GM19324 (cell line): ENCODE data around the gene CNTD1.

Experiments
- ATAC-seq: cut with Tn5 transposase; IDR thresholded peaks from one replicate; pipeline ENCODE4 v1.9.1; 2021; ENCODE audit warnings: mild to moderate bottlenecking, moderate library complexity; ENCODE audit not compliant: unreplicated experiment, low FRiP score

The CNTD1 gene

DNA sequence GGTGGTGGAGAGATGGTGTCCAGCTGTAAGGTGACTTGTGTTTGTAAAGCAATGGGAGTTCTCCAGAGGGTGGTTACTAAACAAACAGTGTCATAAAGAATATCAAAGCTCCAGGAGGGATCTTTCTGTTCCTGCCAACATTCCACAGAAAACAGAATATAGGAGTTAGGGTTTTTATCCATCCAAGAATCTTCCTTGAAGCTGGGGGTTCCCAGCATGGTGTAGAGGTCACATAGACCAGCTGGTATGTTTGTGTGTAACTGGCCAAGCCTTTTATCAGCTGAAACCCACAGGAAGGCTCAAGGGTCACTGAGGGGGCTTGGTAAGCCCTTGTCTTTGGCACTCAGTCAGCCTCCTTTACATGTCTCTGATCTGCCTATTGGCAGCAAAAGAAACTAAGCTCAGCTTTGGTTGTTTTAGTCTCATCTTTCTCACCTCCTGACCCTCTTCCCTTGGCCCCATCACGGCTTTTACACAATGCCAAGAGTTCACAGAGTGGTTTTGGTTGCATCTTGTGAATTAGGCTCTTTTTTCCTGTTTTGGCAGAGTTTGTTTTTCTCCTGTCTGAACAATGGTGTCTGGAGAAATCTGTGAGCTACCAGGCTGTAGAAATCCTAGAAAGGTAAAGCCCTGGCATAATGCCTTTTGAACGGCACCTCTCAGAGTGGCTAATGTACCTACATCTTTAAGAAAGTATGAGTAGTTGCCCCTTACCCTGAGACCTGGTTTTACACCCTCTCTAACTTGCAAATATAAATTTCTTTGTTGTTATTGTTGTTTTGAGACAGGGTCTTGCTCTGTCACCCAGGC lies 4.6 kb downstream of the CNTD1 start:
- no peak for ATAC-seq

DNA sequence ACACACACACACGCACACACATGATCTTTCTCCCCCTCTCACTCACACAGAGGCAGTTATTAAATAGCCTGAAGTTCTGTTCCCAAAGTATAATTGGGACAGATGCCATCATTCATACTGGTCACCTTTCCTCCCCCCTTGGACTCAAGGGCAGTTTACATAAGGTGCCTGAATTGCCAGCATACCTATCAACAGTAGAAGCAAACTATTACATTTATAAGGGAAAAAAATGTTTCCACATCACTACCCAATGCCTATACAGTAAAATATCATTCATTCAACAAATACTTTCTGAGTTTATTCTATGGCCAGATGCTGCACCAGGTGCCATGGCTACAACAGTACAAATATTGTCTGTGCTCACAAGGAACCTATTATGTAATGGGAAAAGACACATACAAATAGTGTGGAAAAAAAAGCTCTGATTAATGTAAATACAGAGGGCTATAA lies 6.3 kb downstream of the CNTD1 start:
- ATAC-seq: no peak

DNA sequence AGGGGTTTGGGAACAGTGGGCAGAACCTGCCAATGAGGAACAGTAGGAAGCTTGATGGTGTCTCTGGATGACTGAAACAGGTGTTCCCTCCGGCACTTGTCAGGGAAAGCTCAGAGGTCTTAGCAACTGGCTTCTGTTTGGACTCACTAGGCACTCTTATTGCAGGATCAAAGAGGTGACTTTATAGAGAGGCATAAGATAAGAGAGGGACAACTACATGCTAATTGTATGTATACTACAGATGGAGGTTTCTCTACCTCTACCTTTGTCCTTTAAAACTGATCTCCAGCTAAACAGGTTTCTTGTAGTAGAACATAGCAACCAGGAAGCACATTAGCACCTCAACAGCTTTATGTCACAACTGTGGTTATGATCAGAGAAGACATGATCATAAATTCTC lies 7.6 kb downstream of the CNTD1 start:
- ATAC-seq: no peak

DNA sequence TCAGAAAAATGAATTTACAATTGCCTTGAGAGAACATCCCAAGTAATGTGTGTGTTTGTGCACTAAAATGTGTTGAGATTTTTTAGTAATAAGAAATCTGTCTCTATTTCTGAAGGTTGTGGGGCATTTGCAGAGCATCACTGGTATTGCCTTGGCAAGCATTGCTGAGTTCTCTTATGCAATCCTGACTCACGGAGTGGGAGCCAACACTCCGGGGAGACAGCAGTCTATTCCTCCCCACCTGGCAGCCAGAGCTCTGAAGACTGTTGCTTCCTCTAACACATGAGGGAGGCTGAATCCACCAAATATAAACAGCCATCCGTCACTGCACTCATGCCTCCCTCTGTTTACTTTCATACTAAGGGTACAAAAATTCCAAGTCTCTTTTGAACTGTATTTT lies 10.6 kb downstream of the CNTD1 start:
- ATAC-seq: no peak

DNA sequence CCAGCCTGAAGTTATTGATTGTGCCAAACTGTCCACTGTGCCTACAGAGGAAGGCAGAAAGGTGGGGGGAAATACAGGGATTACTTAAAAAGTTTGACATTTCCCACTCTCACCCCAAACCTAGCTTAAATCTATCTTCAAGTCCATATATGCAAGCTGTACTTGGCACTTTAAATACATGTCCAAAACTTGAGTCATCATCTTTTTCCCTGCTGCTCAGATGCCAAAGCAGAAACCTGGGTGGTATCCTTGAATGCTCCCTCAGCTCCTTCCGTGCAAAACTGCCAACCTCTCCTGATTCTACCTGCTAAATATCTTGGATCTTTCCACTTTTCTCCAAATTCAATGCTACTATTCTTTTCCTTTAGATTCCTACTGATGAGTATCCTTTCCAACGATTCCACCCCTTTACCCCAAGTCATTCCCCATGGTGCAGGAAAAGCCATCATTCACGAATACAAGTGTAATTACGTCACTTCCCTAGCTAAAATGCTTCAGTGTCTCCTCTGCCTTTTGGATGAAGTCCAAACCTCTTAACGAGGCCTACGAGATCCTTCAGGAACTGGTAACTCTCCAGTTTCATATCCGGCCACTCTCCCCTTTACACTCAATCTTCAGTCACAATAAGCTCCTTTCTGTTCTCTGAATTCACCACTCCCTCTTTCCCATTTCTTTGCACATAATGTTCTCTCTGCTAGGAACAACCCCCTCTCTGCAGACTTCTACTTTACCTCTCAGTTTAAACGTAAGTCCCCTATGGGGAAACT lies 16.2 kb downstream of the CNTD1 start:
- no peak for ATAC-seq

DNA sequence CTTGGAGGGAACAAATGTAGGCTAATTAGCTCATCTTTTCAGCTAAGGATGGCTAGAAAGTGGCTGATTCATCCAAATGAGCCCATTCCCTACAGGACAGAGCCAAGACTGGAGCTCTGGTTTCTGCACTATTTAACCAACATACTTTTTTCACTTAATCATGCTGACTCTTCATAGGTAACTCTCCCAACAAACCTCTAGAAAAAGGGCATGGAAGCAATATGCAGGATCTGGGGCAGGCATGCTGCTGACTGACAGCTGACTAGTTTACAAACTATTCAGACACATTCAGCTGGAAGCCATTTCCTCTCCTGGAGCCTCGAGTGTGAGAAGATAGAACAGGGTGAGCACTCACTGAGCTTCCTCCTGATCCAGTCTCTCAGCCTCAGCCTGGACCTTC lies 19.2 kb downstream of the CNTD1 start:
- no peak for ATAC-seq

DNA sequence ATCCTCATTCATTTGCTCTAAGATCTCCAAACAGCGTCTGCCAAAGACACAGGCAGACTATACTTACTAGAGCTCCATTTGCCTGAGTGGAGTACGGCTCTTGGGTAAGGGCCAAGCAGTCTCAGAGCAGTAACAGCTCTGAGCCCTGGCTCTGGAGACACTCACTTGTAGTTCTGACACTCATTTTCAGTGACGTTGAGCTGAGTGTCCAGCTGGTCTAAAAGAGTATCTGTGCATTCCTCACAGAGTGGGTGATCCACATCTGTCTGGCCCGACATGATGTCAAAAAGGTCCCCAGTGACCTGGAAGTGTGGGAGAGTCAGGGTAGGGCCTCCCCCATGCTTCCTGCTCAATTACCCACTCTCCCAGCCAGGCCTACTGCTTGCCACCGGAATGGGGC lies 19.7 kb downstream of the CNTD1 start:
- no peak for ATAC-seq

DNA sequence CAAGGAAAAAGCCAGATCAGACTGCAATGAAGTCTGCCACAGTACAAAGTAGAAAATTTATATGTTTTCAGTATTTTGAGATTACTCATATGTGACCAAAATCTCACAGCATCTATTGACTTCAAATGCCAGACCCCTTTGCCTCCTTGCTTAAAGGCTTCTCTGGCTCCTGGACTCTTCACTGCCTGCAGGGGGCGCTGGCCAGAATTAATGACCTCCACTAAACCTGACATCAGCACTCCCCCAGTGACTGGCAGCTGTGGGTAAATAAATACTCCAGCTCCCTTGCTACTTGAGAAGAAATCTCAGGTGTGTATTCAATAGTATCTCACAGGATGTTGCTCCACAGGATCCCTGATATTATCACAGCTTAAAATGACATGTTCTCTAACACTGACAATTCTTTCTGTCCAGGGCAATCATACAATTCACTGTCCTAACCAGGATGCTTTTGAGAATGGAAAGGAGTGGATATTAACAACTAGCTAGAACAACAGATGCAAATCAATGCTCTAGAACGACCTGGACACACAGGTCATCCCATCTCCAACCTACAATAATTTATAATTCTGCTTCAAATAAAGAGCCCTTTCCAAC lies 21.4 kb downstream of the CNTD1 start:
- no peak for ATAC-seq

DNA sequence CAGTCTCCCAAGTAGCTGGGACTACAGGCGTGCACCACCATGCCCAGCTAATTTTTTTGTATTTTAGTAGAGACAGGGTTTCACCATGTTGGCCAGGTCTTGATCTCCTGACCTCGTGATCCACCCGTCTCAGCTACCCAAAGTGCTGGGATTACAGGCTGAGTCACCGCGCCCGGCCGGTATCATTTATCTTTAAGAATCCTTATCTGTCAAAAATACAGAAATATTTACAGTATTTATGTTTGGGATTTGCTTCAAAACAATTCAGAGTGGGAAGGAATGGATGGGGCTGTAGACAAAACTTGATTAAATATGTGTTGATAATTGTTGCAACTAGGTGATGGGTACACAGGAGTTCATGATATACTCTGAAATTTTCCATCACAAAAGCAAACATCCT lies 22.5 kb downstream of the CNTD1 start:
- ATAC-seq: no peak

DNA sequence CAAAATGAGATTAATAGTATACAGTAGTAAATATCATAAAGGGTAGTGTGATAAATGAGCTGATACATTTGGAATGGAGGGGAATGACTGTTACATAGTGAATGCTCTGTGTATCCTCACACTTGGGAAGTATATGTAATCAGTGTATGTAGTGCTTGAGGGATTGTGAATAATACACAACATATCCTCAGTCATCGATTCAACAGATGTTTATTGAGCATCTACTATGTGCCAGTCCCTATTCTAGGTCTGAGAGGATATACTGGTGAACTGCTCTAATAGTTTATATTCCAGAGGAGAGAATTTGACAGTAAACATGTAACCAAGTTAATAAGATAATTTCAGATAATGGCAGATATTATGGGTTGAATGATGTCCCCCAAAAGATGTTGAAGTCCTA lies 28.8 kb downstream of the CNTD1 start:
- no peak for ATAC-seq

DNA sequence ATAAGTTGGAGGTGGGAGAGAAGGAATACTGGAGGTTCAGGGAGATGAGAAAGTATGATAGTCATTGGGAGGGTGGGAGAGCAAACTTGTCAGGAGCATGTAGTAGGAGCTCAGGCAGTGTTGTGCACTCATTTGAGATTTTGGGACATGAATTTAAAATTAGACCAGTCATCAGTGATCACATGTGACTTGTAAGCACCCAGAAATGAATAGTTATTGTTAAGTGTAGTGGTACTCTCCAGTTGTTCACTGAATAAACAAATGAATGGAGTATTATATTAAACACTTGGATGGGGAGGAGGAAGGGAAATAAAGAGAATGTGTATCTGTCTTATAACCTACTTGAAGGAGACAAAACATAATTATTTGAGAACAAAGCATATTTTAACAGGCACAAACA lies 32.3 kb downstream of the CNTD1 start:
- ATAC-seq: no peak

DNA sequence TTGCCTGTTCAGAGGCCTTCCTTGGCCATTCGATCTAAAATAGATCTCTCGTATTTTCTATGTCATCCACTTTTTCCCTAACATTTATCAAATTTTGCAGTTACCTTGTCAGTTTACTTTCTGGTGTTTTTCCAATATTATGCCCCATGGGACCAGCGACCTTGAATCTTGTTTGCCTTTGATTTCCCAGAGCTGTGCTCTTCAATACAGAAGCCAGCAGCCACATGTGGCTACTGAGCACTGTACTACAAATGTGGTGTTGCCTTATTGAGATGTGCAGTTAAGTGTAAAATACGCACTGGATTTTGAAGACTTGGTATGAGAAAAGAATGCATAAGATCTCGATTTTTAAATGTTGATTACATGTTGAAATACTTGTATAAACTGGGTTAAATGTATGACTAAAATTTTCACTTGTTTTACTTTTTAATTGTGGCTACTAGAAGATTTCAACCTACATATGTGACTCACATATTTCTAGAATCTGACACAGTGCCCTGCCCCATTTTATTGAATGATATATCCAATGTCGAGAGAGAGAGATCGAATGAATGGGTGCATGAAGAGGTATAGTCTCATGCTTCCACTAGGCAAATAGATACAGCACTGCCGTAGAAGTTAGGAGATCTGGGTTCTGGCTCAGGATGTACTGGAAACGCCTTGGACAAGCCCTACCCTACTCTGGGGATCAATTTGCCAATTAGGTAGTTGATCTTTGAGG lies 33.7 kb downstream of the CNTD1 start:
- no peak for ATAC-seq

DNA sequence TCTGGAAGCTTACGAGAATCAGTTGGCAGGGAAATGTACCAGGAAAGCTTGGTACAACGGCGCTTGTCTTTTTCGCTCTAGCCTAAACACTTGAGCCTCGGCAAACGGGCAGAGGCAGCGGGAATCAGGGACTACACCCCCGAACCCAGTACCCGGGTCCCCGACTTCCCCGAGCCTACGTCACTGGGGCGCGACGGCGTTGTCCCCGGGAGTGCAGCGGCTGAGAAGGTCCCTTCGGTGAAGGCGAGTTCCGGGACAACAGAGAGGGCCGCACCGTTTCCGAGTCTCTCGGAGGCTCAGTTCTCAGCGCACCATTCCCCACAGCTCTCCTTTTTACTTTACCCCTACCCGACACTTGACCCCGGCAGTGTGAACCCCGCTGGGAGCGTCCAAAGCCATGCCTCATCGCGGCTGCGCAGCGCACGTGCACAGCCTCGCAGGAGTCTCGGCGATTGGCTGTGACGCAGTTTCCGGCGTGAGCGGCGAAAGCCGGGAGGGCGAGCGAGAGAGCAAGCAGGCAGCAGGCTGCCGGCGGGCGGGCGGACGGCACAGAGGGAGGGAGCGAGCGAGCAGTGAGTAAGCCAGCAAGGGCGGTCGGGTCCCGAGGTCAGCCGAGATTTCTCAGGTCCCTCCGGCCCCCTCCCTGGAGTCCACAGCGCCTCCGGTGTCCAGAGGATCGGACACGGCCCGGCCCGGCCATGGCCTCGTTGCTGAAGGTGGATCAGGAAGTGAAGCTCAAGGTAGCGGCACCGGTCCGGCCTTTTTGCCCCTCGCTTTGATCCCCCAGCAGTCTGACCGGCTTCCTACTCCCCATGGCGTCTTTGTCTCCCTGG lies 34.5 kb downstream of the CNTD1 start, which contains the start of gene PSME3:
Gene PSME3, plus strand, starts transcription at position 464 of the 833 bp plus-strand sequence. Its CDS starts 235 bp downstream, at position 699.
- peak; percentile 89 for ATAC-seq

DNA sequence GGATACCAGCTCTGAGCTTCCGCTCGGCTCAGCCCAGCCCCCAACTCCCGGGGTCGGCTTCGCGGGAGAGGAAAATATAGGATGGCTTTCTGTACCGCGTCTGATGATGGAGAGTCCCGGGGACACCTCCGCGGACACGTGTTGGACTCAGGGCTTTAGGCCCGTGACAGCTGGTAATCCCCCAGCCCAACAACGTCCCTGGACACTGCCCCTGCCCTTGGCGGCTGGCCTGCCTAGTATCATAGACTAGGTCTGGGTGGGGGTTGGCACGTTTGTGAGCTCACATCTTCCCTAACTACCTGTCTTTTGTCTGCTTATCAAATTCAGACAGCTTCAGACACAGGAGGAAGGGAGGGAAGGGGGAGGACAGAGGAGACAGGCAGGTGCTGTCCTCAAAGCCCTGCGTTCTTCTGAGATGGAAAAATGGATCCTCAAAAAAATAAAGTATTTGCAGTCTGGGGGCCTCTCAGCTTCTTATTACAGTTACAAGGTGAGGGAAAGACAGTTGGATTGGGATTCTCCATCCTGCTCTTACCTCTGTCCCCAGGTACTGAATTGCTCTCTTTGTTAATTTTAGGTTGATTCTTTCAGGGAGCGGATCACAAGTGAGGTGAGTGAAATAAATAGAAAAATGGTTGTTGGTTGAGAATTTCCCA lies 35.2 kb downstream of the CNTD1 start:
- no peak for ATAC-seq

DNA sequence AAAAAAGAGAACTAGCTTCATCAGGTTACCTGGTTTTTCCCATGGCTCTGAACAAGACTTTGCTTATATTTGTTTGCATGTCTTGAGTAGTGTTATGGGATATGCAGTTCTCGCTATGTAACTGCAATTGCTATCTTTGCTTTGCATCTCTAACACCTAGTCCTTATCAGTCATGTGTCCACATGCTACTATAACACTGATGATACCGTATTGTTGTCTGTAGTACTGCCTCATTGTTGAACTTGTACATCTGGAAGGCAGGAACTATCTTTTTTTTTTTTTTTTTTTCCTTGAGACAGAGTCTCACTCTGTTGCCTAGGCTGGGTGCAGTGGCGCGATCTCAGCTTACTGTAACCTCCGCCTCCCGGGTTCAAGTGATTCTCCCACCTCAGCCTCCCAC lies 37.1 kb downstream of the CNTD1 start:
- ATAC-seq: no peak

DNA sequence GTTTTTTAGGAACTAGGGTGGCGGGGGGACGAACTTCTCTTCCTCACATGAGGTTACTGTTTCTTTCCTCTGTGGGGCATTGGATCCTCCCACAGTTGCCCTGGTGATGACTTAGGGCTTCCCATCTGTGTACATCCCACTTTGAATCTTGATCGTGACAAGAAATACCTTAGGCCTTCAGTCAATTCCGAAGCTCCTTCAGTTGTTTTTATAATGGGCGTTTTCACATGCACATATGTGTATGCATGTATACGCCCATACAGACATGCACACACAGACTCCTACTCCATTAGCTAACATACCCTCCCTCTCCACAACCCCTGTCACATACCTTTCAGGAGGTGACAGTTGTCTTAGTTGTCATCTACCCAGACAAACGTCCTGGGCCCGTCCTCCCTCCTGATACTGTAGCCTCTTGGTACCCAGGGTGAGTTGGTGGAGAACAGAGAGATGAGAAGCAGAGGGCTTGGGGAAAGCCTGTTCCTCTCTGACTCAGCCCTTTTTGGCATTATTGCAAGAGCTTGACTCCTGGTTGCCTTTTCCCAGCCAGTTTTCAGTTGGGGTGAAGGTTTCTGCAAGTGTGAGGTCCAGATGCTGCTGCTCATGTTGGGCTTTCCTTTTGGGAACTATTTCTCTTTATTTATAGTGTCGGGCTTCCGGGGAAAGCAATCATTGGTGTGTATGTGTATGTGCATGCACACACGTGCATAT lies 43.5 kb downstream of the CNTD1 start:
- ATAC-seq: no peak

DNA sequence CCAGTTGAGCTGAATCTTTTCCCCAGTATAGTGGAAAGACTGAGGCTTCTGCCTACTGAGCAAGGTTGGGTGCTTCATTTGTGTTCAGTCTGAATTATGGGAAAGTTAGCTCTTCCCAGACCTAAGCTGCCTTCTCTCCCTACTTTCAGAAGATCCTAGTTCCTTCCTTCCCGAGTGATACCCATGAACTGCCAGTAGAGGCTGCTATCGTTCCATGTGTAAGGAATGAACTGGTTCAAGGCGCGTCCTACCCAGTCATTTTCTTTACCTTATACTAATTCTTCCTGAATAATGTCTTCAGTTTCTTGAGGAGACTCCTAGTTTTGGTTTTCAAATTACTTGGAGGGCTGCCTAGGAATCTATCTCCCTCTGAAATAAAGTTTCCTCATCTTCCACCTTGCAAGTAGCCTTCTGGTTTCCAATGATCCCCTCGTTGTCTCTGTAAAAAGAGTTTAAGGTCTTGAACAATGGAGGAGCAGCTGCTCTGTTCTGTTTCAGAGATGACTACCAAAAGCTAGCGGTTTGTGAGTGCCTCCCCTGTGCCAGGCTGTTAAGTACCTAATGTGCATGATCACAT lies 44.8 kb downstream of the CNTD1 start:
- ATAC-seq: no peak

DNA sequence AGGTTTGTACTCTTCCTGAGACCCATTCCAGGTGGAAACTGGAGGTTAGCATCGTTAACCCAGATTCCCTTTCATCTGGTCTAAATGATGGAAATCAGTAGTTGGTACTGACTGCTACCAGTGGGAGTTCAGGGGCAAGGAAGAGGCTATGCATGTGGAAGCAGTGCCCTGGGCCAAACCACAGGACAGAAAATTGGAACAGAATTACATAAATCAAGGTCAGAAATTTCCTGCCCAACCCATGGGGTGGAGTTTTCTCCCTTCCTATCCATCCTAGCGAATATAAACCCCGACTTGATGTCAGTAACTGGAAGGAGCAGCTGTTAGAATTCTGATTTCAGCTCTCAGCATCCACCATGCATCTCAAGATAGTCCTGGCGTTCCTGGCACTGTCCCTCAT lies 45.6 kb downstream of the CNTD1 start, which contains the start of gene AOC2:
Gene AOC2, plus strand, starts transcription at position 310 of the 400 bp plus-strand sequence. Its CDS starts 47 bp downstream, at position 357.
- ATAC-seq: no peak
